Activated CD4-positive, alpha-beta T cell treated with anti-CD3 and anti-CD28 coated beads, Interleukin-2, Interleukin-6, amounts not matched to agents 100 ng/mL and 50 ng/mL, durations not matched to agents 16 hours and 8 hours (primary cell): ENCODE measurements around the gene NACC2.

Source experiments
- DNase-seq: peaks from one replicate; pipeline ENCODE4 v3.0.0-alpha.2; 2020

NACC2 gene

GRCh38 chr9:136091582-136092352, 3.3 kb downstream of the NACC2 start:
- DNase-seq = no peak

GRCh38 chr9:136090768-136091581, 4.1 kb downstream of the NACC2 start:
- no peak for DNase-seq

GRCh38 chr9:136090056-136090735, 4.9 kb downstream of the NACC2 start:
- DNase-seq = no peak

GRCh38 chr9:136089697-136090045, 5.4 kb downstream of the NACC2 start:
- no peak for DNase-seq

GRCh38 chr9:136088939-136089696, 6.0 kb downstream of the NACC2 start:
- no peak for DNase-seq

GRCh38 chr9:136088481-136088938, 6.6 kb downstream of the NACC2 start:
- DNase-seq = no peak

- DNase-seq = no peak
These were observed 7.2 kb downstream of the NACC2 start for GRCh38 chr9:136087741-136088480.

- no peak for DNase-seq
These were observed 7.9 kb downstream of the NACC2 start for GRCh38 chr9:136086951-136087740.

GRCh38 chr9:136086213-136086881, 8.7 kb downstream of the NACC2 start:
- DNase-seq = no peak

GRCh38 chr9:136085815-136086212, 9.3 kb downstream of the NACC2 start:
- DNase-seq = no peak

- DNase-seq = no peak
These were observed 10.8 kb downstream of the NACC2 start for GRCh38 chr9:136084063-136084944.

- no peak for DNase-seq
These were observed 11.5 kb downstream of the NACC2 start for GRCh38 chr9:136083558-136084062.

GRCh38 chr9:136082496-136083361, 12.4 kb downstream of the NACC2 start:
- no peak for DNase-seq

- DNase-seq = no peak
These were observed 13.1 kb downstream of the NACC2 start for GRCh38 chr9:136081826-136082495.

GRCh38 chr9:136081113-136081825, 13.8 kb downstream of the NACC2 start:
- no peak for DNase-seq

GRCh38 chr9:136080716-136081112, 14.4 kb downstream of the NACC2 start:
- no peak for DNase-seq

- DNase-seq = no peak
These were observed 15.2 kb downstream of the NACC2 start for GRCh38 chr9:136079916-136080246.
